ENCODE data around the gene FUT7. TPM values are rescaled to one million over a fixed set of nuclear protein-coding genes. Genes with fewer than 3 reads are reported as not detected.

FUT7 gene
- total and polyA plus RNA-seq, 2 of the 13 experiments (the other 11 are each of a cell fraction or from before 2014, with no cell fraction given): 0.05 TPM; not detected in 1

DNA sequence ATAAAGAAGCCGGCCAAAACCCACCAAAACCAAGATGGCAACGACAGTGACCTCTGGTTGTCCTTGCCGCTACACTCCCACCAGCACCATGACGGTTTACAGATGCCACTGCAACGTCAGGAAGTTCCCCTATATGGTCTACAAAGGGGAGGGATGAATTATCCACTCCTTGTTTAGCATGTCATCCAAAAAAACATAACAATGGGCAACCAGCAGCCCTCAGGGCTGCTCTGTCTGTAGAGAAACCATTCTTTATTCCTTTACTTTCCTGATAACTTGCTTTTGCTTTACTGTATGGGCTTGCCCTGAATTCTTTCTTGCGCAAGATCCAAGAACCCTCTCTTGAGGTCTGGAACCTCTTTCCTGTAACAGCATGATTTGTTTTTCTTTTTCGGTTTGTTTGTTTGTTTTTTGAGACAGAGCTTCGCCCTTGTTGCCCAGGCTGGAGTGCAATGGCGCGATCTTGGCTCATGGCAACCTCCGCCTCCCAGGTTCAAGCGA, 43.4 kb upstream of the FUT7 start:
- BruUV-seq (replicated peaks): no TSS peak
- Histone ChIP-seq H3K79me2 (ENCODE audit: insufficient read depth, low read length) (no peaks in the 10 kb centered on the region), H3K27me3 (ENCODE audit: control insufficient read depth in 1 of 2, insufficient read depth in 2 of 2, low read length in 2 of 2) (no peaks in the 10 kb centered on the region), H3K4me2 (ENCODE audit: low read depth, low read length) (no peak overlapping the region), H4K20me1 (ENCODE audit: insufficient read depth, low read length) (no peaks in the 10 kb centered on the region), H3K36me3 (replicated peaks in 1 of 2; ENCODE audit: control insufficient read depth in 1 of 2, insufficient read depth in 2 of 2, low read length in 2 of 2) (peaks cover 3 to 5% of the 10 kb centered on the region in 2 experiments; a peak in 3 of 5 replicates), H3K9ac (ENCODE audit: insufficient read depth, low read depth, low read length) (no peak overlapping the region), H3K4me3 (replicated peaks in 1 of 3; ENCODE audit: insufficient read depth in 1 of 3, low read depth in 2 of 3, low read length in 3 of 3) (no peak overlapping the region), H3K9me3 (ENCODE audit: low read length) (no peaks in the 10 kb centered on the region), H3K27ac (ENCODE audit: extremely low read length, insufficient read depth, low read length) (no peak overlapping the region), H3K4me1 (ENCODE audit: insufficient read depth, low read length) (peaks cover 52% of the 10 kb centered on the region), H2AFZ (ENCODE audit: low read length) (no peak overlapping the region)
- ChIA-PET POLR2A (interaction anchor here (2.9 kb wide), 1 partner anchor 11 kb away, joined by 30 read pairs; the partner anchor contains the start of gene MAN1B1), CTCF (ENCODE audit: low intra/inter-chr PET ratio, low total read pairs) (no interaction called here)
- peak; percentile 71; the same call in 1 of the 2 replicates for TF ChIP-seq CEBPB (IDR thresholded peaks at IDR 0.05; ENCODE audit: borderline replicate concordance, low read depth, low read length)
- no peak for TF ChIP-seq JUND (CRISPR knock-in tag; IDR thresholded peaks at IDR 0.05)
- TF ChIP-seq CEBPG (CRISPR knock-in tag; IDR thresholded peaks at IDR 0.05): 0 out of 2 replicates have a peak, but pooled peaks have one; percentile 7
- 73% methylated on average over 12 of the region's 12 CpGs for WGBS (ENCODE audit: low lambda C conversion rate)
- intact Hi-C loops (cut with micrococcal nuclease; ENCODE audit: unreplicated experiment): no loop called here
- DNase-seq (ENCODE audit: low spot score) (no peak), ATAC-seq (no peak), FAIRE-seq (no peak)
- in situ Hi-C loops (cut with HindIII; ENCODE audit: extremely low pct_ligation_motif_present, low pct_unique_long_range_greater_than_20kb): no loop called here

DNA sequence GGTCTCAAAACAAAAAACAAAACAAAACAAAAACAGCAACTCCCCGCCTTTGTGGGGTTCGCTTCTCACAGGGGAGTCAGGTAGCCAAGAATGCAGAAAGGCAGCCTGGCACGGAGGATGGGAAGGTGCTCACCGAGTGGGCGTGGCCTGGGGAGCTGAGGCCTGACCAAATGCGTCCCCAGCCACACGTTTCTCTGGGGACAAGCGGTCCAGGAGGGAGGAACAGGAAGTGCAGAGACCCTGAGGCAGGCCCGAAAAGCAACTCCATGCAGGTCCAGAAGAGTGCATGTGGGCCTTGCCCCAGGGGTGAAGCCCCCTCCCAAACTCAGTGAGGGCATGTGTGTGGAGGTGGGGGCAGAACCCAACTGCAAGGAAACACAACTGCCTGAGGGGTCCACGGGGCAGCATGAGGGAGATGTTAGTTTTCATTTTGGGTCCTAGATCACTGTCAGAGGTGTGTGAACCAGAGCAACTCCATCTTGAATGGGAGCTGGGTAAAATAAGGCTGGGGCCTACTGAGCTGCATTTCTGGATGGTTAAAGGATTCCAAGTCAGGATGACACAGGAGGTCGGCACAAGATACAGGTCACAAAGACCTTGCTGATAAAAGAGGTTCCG, 42.9 kb upstream of the FUT7 start:
- Histone ChIP-seq H3K4me2 (ENCODE audit: low read depth, low read length) (no peak overlapping the region), H3K4me3 (replicated peaks in 1 of 3; ENCODE audit: insufficient read depth in 1 of 3, low read depth in 2 of 3, low read length in 3 of 3) (no peak overlapping the region), H4K20me1 (ENCODE audit: insufficient read depth, low read length) (no peaks in the 10 kb centered on the region), H3K9me3 (ENCODE audit: low read length) (no peaks in the 10 kb centered on the region), H2AFZ (ENCODE audit: low read length) (no peak overlapping the region), H3K27me3 (ENCODE audit: control insufficient read depth in 1 of 2, insufficient read depth in 2 of 2, low read length in 2 of 2) (no peaks in the 10 kb centered on the region), H3K9ac (ENCODE audit: insufficient read depth, low read depth, low read length) (no peak overlapping the region), H3K4me1 (ENCODE audit: insufficient read depth, low read length) (peaks cover 52% of the 10 kb centered on the region), H3K79me2 (ENCODE audit: insufficient read depth, low read length) (no peaks in the 10 kb centered on the region), H3K27ac (ENCODE audit: extremely low read length, insufficient read depth, low read length) (no peak overlapping the region), H3K36me3 (replicated peaks in 1 of 2; ENCODE audit: control insufficient read depth in 1 of 2, insufficient read depth in 2 of 2, low read length in 2 of 2) (peaks cover 0 to 4% of the 10 kb centered on the region in 2 experiments; a peak in 3 of 5 replicates)
- CTCF ChIA-PET (ENCODE audit: low intra/inter-chr PET ratio, low total read pairs): no interaction called here
- ATAC-seq: no peak
- POLR2A ChIA-PET: interaction anchor here (2.9 kb wide), 1 partner anchor 11 kb away, joined by 30 read pairs; the partner anchor contains the start of gene MAN1B1
- in situ Hi-C loops (cut with HindIII; ENCODE audit: extremely low pct_ligation_motif_present, low pct_unique_long_range_greater_than_20kb) (no loop called here), intact Hi-C loops (cut with micrococcal nuclease; ENCODE audit: unreplicated experiment) (no loop called here)
- DNase-seq (ENCODE audit: low spot score): no peak
- TF ChIP-seq JUNB (CRISPR knock-in tag; IDR thresholded peaks at IDR 0.05; ENCODE audit: borderline replicate concordance) (0 out of 2 replicates have a peak, but pooled peaks have one; percentile 27), MBD4 (IDR thresholded peaks at IDR 0.05; ENCODE audit: borderline replicate concordance, low read length) (no peak)
- no peak for FAIRE-seq
- no TSS peak for BruUV-seq (replicated peaks)
- 77% methylated on average over 12 of the region's 12 CpGs for WGBS (ENCODE audit: low lambda C conversion rate)
